Measurements from ENCODE around the gene HDHD3.
A peak's percentile ranks its signal among the peaks of the same experiment; 100 is the strongest.
"Not testable (repeated sequence)": the region's sequence is repeated elsewhere in the genome, so short reads cannot be mapped to it uniquely, and the experiment has no call there.

The HDHD3 gene, protein sequence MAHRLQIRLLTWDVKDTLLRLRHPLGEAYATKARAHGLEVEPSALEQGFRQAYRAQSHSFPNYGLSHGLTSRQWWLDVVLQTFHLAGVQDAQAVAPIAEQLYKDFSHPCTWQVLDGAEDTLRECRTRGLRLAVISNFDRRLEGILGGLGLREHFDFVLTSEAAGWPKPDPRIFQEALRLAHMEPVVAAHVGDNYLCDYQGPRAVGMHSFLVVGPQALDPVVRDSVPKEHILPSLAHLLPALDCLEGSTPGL

DNA sequence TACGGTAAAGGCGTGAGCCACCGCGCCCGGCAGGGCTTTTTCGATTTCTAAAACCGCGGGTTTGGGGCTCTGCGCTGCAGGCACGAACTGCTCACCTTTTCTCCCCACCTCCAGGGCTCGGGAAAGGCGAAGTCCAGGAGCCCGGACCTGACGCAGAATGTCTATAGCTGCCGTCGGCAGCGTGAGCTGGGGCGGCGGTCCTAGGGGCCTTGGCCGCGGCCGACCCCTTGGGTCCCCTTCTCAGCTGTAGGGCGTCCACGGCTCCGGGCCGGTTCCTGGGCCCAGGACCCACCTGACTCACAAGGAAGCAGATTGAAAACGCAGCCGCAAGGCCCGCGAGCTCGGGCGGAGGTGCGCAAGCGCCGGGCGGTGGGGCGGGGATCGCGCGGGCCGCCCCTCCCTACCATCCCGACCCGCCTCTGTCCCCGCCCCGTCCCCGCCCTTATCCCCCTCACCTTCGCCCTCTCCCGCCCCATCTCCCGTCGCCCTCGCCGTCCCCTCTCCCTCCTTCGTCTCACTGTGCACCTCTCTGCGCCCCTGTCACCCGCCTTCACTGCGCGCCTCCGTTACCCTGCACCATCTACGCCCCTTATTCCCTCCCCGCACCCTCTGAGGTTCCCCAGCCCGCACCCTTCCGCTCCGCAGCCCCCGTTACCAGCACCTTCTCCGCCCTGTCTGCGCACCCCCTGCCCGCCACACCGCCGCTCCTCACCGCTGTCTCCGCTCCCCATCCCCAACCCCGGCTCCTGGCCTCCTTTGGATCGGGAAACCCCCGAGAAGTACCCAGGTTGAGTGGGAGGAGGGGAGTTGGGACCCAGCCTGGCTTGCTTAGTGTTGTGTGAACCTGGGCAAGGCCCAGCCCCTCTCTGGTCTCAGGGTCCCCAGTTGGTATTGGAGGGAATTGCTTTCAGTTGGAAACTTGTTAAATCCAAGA, at the start of gene HDHD3:
TSS of gene HDHD3 (minus strand) at position 353 of the 934 bp plus-strand sequence. CDS start 2,632 bp downstream, outside the sequence.
- peak; percentile 54 to 79 for DNase-seq (ENCODE audit: low read depth in 2 of 2)

DNA sequence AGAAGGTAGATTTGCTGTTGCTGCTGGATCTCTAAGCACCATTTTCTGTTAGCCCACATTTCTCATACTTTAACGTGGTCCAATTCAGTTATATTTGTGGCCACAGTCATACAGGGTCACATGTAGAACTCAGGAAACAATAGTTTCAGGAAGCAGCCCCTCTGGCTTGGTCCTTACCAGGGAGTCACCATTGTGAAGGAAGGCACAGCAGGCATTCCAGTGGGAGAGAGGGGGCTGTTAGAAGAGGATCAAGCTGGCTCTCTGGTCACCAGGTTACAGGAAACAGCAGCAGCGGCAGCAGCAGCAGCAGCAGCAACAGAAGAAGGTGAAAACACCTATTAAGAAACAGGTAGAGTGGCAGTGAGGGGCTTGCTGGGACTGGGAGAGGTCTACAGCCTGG, 48.3 kb upstream of the HDHD3 start:
- no peak for DNase-seq (ENCODE audit: low read depth in 2 of 2)

DNA sequence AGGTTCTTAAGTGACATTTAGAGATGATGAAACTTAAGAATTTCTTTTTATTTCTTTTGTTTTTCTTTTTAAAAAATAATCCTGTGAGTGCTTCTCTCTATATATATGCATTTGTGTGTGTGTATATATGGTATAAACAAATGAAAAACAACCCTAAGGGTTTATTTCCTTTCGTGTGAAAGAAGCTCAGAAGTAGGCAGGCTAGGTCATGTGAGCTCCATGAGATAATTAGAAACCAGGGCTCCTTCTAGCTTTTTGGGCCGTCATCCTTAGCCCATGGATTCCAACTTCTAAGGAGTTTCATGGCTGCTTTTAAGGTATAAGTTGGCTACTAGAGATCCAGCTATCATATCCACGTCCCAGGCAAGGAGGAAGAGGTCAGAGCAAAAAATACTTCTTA, 44.9 kb upstream of the HDHD3 start:
- no peak for DNase-seq (ENCODE audit: low read depth in 2 of 2)

DNA sequence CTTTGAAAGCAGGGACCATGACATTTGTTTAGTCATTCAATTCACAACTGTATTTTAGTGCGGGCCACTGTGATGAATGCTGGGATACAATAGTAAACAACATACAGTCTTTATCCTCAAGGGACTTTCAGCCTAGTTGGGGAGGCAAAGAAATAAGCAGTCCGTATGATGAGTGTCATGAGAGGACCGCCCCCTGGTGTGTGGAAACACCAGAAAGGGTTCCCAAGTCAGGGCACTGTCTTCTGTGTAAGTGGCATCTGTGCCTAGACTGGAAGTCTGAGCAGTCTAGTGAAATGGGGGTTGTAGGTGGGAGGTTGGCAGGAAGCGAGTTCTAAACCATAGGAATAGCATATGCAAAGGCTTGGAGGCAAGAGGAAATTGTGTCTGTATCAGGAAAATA, 40.6 kb upstream of the HDHD3 start:
- DNase-seq (ENCODE audit: low read depth in 2 of 2): no peak

DNA sequence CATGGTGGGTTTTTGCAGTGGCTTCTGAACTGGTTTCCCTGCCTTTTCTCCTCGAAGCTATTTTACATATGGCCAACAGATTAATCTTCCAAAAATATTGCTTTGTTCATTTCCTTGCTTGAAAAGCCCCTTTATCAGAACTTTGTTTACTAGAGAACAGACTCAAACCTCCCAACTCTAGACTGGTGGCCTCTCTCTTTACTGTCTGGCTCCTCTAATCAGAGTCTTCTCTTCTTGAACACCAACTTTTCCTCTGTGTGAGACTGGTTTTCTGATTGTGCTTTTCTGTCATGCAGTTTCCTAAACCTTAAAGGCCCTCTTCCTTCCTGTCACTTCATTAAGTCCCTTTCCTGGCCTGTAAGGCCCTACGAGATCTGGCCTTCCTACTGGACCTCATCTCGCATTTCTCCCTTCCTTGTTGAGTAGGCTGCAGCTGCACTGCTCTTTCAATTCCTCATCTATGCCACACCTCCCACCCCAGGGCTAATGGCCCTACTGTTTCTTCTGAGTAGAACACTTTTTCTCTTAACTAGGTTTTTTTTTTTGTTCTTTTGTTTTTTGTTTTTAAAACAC, 39.4 kb upstream of the HDHD3 start:
- DNase-seq (ENCODE audit: low read depth in 2 of 2): no peak

DNA sequence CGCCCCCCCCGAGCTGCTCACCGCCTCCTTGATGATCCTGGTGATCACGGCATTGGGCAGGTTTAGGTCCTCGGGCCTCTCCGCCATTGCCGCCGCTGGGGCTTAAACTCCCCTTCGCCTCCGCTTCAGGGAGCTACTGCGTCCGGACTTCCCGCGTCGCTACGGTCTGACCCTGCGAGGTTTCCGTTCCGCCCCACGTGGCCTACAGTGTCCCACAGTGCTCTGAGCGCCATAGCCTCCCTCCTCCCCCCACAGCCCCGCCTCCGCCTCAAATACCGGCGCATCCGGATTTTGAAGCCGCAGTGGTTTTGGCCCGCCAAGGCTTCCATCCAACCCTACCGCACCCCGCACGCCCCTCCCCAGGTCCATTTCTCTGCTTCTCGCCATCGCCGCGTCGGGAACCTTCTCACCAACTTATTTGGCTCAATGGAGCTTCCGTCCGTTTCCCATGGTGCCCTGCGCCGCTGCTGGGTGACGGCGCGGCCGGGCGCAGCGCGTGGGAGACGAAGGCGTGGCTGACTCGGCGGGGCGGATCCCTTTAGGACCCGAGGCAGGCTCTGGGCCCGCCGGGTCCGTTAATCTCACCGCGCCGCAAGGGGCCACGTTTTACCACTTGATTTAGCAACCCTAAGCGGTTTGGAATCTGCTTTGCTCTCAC, 33.5 kb upstream of the HDHD3 start, which contains the start of the genes C9orf43 and POLE3:
TSS of gene C9orf43 (plus strand) at position 541 of the 658 bp plus-strand sequence. CDS start 2,747 bp downstream, outside the sequence.
TSS of gene POLE3 (minus strand) at position 469 of the 658 bp plus-strand sequence. CDS start at position 87, 382 bp downstream.
- DNase-seq (ENCODE audit: low read depth in 2 of 2): peak; percentile 89 to 92

DNA sequence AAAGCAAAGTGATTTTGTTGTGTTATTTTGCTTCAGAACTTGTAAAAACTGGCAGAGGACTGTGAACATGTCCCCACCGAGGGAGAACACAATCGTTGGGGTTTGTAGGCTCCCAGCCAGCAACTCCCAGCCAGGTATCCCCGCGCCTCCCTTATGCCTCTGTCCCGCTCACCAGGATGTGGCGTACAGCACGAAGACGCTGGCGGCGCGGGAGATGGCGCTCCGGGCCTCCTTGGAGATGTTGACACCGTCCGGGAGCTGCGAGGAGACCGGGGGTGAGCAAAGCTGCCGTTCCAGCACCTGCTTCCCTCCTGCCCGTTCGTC, 33.1 kb upstream of the HDHD3 start:
- DNase-seq (ENCODE audit: low read depth in 2 of 2): no peak

DNA sequence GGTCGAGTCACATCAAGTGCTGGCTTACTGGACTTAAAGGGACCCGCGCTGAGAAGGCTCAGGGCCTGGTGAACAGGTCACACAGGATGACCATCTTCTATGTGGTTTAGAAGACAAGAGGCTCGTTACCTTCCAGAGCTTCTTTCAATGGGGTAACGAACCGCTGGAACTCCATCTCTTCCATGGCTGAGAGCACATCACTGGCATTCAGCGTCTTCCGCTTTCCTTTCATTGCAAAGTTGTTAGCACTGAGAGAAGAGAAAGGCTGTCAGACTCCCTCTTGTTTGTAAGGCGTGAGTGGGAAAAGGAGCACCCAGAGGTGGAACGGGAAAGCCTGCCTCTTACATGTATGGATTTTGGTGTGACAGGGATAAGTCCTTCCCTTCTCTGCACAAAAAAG, 32.7 kb upstream of the HDHD3 start:
- no peak for DNase-seq (ENCODE audit: low read depth in 2 of 2)

DNA sequence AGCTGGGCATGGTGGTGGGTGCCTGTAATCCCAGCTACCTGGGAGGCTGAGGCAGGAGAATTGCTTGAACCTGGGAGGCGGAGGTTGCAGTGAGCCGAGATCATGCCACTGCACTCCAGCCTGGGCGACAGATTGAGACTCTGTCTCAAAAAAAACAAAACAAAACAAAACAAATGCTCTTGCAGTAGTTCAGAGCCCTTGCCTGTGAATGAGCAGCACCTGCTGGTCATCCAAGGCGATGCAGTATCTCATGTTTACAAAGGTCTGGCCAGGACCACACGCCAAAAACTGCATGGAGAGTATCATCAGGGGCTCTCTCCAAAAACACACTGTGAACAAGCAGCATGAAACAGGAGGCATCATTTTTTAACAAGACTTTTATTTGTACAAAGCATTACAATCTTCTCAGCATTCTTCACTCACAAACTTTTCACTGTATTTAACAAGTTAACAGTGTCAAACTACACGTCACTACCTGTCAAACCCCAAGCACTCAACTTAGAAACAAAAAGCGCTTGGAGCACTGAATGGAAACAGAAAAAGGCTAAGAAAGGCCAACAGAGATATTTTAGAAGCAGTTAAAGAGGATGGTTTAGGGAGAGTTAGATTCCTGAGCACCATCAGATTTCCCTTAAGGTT, 30.2 kb upstream of the HDHD3 start:
- DNase-seq (ENCODE audit: low read depth in 2 of 2): peak; percentile 12 to 24

DNA sequence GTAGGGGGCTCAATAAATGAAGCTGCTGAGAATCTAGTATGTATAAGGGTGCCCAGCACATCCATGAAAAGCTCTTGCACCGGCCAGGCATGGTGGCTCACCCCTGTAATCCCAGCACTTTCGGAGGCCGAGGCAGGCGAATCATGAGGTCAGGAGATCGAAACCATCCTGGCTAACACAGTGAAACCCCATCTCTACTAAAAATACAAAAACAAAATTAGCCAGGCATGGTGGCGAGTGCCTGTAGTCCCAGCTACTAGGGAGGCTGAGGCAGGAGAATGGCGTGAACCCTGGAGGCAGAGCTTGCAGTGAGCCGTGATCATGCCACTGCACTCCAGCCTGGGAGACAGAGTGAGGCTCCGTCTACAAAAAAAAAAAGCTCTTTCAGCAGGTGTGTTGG, 29.6 kb upstream of the HDHD3 start:
- DNase-seq (ENCODE audit: low read depth in 2 of 2): not testable (repeated sequence)

DNA sequence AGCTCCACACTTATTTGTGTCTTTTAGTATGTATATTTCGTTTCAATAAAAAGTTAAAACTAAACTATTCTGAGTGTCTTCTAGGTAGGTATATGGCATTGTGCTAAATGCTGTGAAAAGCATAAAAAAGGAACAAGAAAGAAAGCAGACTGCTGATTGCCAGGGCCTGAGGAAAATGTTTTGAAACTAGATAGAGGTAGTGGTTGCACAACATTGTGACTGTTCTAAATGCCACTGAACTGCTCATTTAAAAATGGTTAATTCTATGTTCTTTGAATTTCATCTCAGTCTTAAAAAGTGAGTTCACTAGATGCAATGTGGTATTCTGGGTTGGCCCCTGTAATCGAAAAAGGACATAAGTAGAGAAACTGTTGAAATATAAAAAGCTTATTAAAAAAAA, 26.9 kb upstream of the HDHD3 start:
- no peak for DNase-seq (ENCODE audit: low read depth in 2 of 2)

DNA sequence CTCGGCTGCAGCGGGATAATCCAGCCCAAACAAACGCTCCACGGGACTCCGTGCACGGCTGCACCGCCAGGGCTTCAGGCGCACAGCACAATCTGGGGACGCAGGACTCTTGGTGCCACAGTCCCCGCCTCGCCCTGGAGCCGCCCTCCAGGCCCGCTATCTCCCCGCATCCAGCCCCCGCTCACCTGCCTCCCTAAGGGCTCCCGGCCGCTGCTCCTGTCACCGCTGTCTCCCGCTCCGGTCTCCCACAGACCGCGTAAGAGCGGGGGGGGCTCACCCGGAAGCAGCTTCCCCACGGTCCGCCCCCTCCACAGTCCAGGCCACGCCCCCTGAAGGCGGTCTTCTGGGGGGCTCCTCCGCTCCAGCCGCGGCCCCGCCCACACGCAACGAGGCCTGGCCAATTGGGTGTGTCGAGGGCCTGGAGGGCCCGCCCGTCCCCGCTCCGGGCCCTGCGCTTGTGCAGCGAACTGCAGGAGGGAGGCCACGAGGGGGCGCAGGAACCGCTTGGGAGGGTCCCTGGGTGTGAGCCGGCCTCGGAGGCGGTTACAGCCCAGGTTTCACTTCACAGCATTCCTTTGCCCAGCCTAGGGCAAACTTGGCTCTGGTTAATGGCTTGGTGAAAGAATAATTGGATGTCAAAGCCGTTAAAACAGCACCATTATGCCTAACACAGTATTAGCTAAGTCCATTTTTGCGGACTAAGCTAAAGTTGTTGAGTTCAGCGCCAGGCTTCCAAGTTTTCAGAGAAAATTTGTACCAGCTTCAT, 24.4 kb upstream of the HDHD3 start, which contains the start of gene ALAD:
TSS of gene ALAD (minus strand) at position 258 of the 766 bp plus-strand sequence. CDS start 7,725 bp downstream, outside the sequence.
- DNase-seq (ENCODE audit: low read depth in 2 of 2): peak; percentile 96 to 100

DNA sequence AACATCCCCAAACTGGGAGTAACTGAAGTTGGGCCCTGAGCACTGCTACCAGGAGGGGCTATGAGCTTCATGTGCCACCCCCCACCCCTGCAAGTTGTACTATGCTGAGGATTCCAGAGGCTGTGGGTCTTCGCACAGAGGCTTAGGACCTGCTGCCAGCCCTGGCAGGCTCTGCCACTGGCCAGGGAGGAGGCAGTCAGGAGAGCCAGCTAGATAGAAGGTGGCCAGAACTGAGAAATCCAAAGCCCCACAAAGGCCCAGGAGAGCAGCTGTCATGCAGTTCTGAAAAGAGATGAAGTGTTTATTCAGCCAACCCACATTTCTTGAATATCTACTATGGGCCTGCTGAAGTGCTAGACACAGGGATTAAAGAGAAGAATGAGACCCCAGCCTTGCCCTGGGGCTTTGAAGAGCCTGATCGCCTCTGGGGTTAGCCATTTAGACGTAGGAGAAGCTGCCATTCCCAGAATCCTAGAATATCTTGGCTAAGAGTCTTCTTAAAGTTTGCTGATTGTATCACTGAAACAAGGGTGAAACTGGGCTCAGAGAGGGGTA, 22.9 kb upstream of the HDHD3 start:
- DNase-seq (ENCODE audit: low read depth in 2 of 2): no peak

DNA sequence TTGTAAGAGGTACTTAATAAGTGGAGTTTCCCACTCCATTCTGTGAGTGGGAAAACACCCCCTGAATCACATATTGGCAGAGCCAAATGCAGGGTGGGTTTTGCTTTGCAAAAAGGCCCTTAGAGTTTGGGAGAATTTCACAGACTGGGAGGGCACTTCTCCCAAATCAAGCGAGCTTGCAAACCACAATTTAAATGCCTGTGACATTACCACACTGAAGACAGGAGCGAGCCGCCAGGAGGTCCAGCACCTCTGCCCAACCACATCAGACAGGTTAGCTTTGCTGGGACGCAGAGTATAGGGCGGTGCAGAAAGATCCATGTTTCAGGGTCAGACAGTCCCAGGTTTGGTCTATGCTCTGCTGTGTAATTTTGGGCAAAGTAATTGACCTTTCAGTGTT, 22.0 kb upstream of the HDHD3 start:
- no peak for DNase-seq (ENCODE audit: low read depth in 2 of 2)

DNA sequence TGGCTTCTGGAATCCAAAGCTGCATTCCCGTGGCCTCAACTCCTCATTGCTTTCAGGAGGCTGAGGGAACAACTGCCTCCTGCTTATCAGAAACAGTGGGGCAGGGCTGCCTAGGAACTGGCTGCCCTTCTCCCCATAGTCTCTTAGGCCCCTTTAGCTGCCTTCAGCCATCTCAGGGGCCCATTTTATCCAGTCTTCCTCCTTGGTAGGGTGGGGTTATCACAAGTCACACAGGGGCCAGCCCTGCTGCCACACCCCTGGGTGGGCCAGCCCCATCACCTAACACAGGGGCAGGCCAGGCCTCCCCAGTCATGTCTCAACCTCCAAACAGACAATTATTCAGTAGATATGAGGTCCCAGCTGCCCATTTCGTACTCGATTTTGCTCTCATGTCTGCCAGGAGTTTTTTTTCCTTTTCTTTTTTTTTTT, 20.4 kb upstream of the HDHD3 start:
- DNase-seq (ENCODE audit: low read depth in 2 of 2): no peak

DNA sequence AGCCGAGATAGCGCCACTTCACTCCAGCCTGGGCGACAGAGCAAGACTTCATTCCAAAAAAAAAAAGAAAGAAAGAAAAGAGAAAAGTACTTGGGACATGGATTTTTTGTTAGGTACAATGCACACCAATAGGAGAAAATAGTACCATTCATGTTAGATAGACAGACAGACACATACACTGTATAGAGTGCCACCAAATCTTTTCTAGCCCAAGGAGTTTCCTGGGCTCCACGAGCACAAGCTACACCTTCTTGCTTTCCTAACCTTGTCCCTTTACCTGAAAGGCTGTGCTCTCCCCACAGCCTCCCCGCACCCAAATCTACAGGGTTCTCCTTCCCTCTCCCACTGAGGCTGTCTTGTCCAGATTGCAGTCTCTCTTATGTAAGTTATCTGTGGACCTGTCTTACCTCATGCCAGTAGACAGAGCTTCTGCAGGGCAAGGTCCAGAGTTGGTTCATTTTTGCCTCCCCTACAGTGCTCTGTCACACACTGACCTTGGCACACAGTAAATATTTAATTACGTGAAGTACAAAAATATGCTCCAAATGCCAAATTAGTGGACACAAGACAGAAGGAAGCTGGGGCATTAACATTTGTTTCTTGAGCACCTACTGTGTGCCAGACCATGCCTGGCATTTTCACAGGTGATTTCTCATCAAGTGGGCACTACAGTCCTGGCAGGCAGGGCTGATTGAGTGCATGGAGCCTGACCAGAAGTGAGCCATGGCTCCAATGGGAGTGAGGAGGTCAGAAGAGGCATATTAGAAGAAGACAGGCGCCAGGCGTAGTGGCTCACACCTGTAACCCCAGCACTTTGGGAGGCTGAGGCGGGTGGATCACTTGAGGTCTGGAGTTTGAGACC, 18.4 kb upstream of the HDHD3 start:
- no peak for DNase-seq (ENCODE audit: low read depth in 2 of 2)

DNA sequence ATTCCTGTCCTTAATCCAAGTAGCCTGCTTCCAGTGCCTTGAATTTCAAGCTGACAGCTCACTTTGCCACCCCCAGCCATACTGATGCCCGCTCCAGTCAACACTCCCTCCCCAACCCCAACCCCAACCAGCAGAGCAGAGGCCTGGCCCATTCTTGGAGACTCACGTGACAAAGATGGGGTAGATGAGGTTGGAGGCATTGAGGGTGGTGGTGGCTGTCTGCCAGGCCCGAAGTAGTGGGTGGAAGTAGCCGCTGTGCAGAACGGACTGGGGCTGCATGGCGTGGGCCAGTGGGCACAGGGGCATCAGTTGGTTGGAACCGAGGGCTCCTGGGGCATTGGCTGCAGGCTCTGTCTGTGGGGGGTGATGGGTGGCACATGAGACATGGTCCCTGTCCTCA, 16.5 kb upstream of the HDHD3 start:
- DNase-seq (ENCODE audit: low read depth in 2 of 2): no peak

DNA sequence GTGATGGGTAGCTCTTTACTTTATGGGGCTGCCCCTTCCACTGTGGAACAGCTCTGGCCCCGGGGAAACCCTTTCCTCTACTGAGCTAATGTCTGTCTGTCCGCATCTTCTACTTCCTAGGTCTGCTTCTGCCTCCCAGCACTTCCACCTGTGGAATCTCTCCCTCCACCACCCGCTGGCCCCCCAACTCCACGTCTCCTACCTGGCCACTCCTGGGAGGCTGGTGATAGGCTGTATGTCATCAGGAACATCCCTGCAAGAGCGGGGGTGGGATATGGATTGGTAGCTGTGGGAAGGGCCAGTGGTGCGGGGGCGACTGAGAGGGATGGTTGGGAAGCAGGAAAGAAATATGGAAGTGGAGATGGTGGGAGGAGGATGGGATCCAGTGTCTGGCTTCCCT, 15.1 kb upstream of the HDHD3 start:
- DNase-seq (ENCODE audit: low read depth in 2 of 2): no peak
